Karpas-422 (cell line): ENCODE data around the gene PWWP2B. TPM values are rescaled to one million over a fixed set of nuclear protein-coding genes. Genes with fewer than 3 reads are reported as not detected.

Source experiments
- DNase-seq: peaks from one replicate; pipeline ENCODE4 v3.0.0-alpha.2; 2015
- H2AFZ ChIP-seq: fragments of 200-600 bp; sonication (generic); 2 replicates; pipeline ENCODE4 v1.6.1; 2014; ENCODE audit warnings: antibody characterized with exemption, low read length, mixed read lengths
- H3K27ac ChIP-seq: fragments of 200-600 bp; sonication (generic); 2 replicates; pipeline ENCODE4 v1.5.1; 2014; ENCODE audit warnings: mild to moderate bottlenecking, low read length, moderate library complexity
- H3K27me3 ChIP-seq: fragments of 200-600 bp; sonication (generic); 2 replicates; pipeline ENCODE4 v1.6.1; 2014; ENCODE audit warnings: low read length, mixed read lengths
- H3K36me3 ChIP-seq: fragments of 200-600 bp; sonication (generic); 2 replicates; pipeline ENCODE4 v1.6.1; 2014; ENCODE audit warnings: low read length, mixed read lengths; ENCODE audit not compliant: insufficient read depth
- H3K4me1 ChIP-seq: fragments of 200-600 bp; sonication (generic); 2 replicates; pipeline ENCODE4 v1.6.1; 2014; ENCODE audit warnings: mild to moderate bottlenecking, low read length, mixed read lengths
- H3K4me2 ChIP-seq: fragments of 200-600 bp; sonication (generic); 2 replicates; pipeline ENCODE4 v1.6.1; 2014; ENCODE audit warnings: low read length, low read depth, mild to moderate bottlenecking; ENCODE audit not compliant: poor library complexity, severe bottlenecking
- H3K4me3 ChIP-seq: fragments of 200-600 bp; sonication (generic); 2 replicates; pipeline ENCODE4 v1.5.1; 2014; ENCODE audit warnings: mild to moderate bottlenecking, antibody characterized with exemption, low read length, mixed read lengths
- H3K79me2 ChIP-seq: fragments of 200-600 bp; sonication (generic); 2 replicates; pipeline ENCODE4 v1.6.1; 2014; ENCODE audit warnings: mild to moderate bottlenecking, low read length, mixed read lengths
- H3K9ac ChIP-seq: fragments of 200-600 bp; sonication (generic); 2 replicates; pipeline ENCODE4 v1.6.0; 2014; ENCODE audit warnings: low read length
- H3K9me2 ChIP-seq: fragments of 200-600 bp; sonication (generic), shearing (Covaris generic); replicated peaks from 2 replicates; pipeline ENCODE4 v1.6.0; 2014; ENCODE audit warnings: mild to moderate bottlenecking, low read length, moderate library complexity; ENCODE audit not compliant: insufficient read depth
- H3K9me3 ChIP-seq: fragments of 300-700, 200-600 bp; sonication (generic); 2 replicates; pipeline ENCODE4 v1.6.1; 2014; ENCODE audit warnings: low read length, mixed read lengths
- H4K20me1 ChIP-seq: fragments of 200-600 bp; sonication (generic); 2 replicates; pipeline ENCODE4 v1.6.1; 2014; ENCODE audit warnings: mild to moderate bottlenecking, antibody characterized with exemption, low read length, low read depth; ENCODE audit not compliant: insufficient read depth
- total RNA-seq: library from RNA; depleted of rRNA; stranded (reverse); fragments of >200 nt; shearing (Covaris generic); gene quantifications from 2 replicates; pipeline ENCODE4 v1.2.3, GENCODE V29; 2014; ENCODE audit warnings: low replicate concordance

Gene PWWP2B
- total RNA-seq, 1 experiment from 2014 or later: 1.4 TPM

GRCh38 chr10:132447446-132448247 lies 50.6 kb downstream of the PWWP2B start:
- Histone ChIP-seq H3K79me2 (no peaks in the 10 kb centered on the region), H3K9ac (peak overlapping the region; percentile 64), H3K27ac (peak overlapping the region; percentile 62), H2AFZ (no peak overlapping the region), H3K27me3 (no peaks in the 10 kb centered on the region), H3K9me3 (no peaks in the 10 kb centered on the region), H4K20me1 (no peaks in the 10 kb centered on the region), H3K4me3 (peak overlapping the region; percentile 36; the same call in 1 of the 2 replicates), H3K4me2 (peak overlapping the region; percentile 45), H3K4me1 (peaks cover 35% of the 10 kb centered on the region), H3K36me3 (no peaks in the 10 kb centered on the region), H3K9me2 (no peaks in the 10 kb centered on the region)
- DNase-seq: no peak

DNA sequence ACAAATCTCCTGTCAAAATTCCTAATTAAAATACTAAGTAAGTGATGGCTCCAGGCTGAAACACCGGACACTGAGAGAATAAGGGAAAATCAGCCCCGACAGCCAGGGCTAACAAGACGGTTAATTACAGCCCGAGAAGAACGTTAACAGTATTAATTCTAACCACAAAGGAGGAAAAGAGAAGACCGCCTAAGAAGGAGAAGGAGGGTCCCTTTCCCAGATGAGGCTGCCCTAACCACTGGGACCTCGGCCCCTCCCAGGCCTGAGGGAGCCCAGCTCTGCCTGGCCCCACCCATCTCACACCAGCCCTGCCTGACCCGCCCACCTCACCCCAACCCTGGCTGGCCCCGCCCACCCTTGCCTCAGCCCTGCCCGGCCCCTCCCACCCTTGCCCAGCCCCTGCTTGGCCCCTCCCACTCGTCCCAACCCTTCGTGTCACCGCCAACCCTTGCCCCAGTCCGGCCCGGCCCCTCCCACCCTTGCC lies 51.3 kb downstream of the PWWP2B start:
- no peak overlapping the region for H2AFZ ChIP-seq
- DNase-seq: peak; percentile 81
- H4K20me1 ChIP-seq: no peaks in the 10 kb centered on the region

GRCh38 chr10:132449051-132449810 lies 52.2 kb downstream of the PWWP2B start:
- Histone ChIP-seq H2AFZ (no peak overlapping the region), H3K36me3 (no peaks in the 10 kb centered on the region), H3K9me3 (no peaks in the 10 kb centered on the region), H4K20me1 (no peaks in the 10 kb centered on the region), H3K4me2 (no peak overlapping the region), H3K79me2 (no peaks in the 10 kb centered on the region), H3K4me3 (no peak overlapping the region), H3K27ac (no peak overlapping the region), H3K4me1 (peaks cover 42% of the 10 kb centered on the region), H3K27me3 (no peaks in the 10 kb centered on the region), H3K9me2 (no peaks in the 10 kb centered on the region), H3K9ac (no peak overlapping the region)
- DNase-seq: peak; percentile 76

More for the DNA sequence above, 51.3 kb downstream of the PWWP2B start:
- no peak overlapping the region for H3K9ac ChIP-seq
- no peaks in the 10 kb centered on the region for H3K9me3 ChIP-seq
- peaks cover 40% of the 10 kb centered on the region for H3K4me1 ChIP-seq
- peak overlapping the region; percentile 19 for H3K4me2 ChIP-seq
- no peaks in the 10 kb centered on the region for H3K36me3 ChIP-seq
- no peaks in the 10 kb centered on the region for H3K9me2 ChIP-seq
- H3K27ac ChIP-seq: no peak overlapping the region; the same call in 1 of the 2 replicates
- no peaks in the 10 kb centered on the region for H3K27me3 ChIP-seq
- no peaks in the 10 kb centered on the region for H3K79me2 ChIP-seq
- no peak overlapping the region for H3K4me3 ChIP-seq

DNA sequence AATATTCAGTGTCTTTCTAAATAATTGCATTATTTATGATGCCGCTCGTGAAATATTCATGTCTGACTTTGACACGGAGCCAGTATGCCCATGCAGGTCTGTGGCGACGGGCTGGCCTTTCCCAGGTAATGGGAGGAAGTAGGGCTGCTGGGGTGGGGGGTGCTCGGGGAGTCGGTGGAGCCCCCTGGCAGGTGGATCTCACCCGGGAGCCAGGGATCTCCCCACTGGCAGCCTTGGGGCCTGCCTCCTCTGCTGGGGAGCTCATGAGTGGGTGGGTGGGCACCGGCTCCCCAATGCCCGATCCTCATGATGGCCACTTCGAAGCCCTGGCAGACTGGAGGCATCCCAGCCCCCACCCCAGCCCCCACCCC lies 52.8 kb downstream of the PWWP2B start:
- Histone ChIP-seq H3K27ac (no peak overlapping the region), H3K4me1 (peaks cover 40% of the 10 kb centered on the region), H3K36me3 (no peaks in the 10 kb centered on the region), H2AFZ (no peak overlapping the region), H3K9me2 (no peaks in the 10 kb centered on the region), H3K9me3 (no peaks in the 10 kb centered on the region), H3K79me2 (no peaks in the 10 kb centered on the region), H3K4me2 (no peak overlapping the region), H3K9ac (no peak overlapping the region), H3K4me3 (no peak overlapping the region), H4K20me1 (no peaks in the 10 kb centered on the region), H3K27me3 (no peaks in the 10 kb centered on the region)
- no peak for DNase-seq

DNA sequence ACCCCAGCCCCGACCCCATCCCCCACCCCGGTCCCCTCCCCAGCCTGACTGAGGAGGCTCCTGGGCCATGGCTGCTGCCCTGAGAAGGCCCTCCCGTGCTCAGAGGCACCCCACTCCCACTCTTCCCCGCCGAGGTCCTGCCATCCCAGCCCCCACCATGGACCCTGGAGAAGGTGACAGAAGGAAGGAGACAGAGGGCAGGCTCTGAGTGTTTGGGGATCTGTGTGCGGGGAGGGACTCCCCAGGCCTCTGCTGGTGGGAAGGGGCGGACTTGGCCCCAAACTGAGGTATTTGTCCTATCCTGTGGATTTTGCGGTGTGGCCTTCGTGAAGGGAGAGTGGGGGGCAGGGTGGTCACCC lies 53.4 kb downstream of the PWWP2B start:
- Histone ChIP-seq H3K9me3 (no peaks in the 10 kb centered on the region), H3K79me2 (no peaks in the 10 kb centered on the region), H4K20me1 (no peaks in the 10 kb centered on the region), H3K4me2 (no peak overlapping the region), H3K4me1 (peaks cover 35% of the 10 kb centered on the region), H2AFZ (no peak overlapping the region), H3K9me2 (no peaks in the 10 kb centered on the region), H3K36me3 (no peaks in the 10 kb centered on the region), H3K27ac (no peak overlapping the region), H3K4me3 (no peak overlapping the region), H3K9ac (no peak overlapping the region), H3K27me3 (no peaks in the 10 kb centered on the region)
- DNase-seq: no peak

- no peaks in the 10 kb centered on the region for H3K36me3 ChIP-seq
- DNase-seq: no peak
- no peak overlapping the region for H3K9ac ChIP-seq
- H3K4me2 ChIP-seq: no peak overlapping the region
- no peaks in the 10 kb centered on the region for H4K20me1 ChIP-seq
- no peak overlapping the region for H3K27ac ChIP-seq
- H3K9me2 ChIP-seq: no peaks in the 10 kb centered on the region
- no peaks in the 10 kb centered on the region for H3K79me2 ChIP-seq
- H3K4me3 ChIP-seq: no peak overlapping the region
- peaks cover 35% of the 10 kb centered on the region for H3K4me1 ChIP-seq
- no peaks in the 10 kb centered on the region for H3K27me3 ChIP-seq
- no peaks in the 10 kb centered on the region for H3K9me3 ChIP-seq
- H2AFZ ChIP-seq: no peak overlapping the region
Observed at GRCh38 chr10:132450825-132451505, 54.0 kb downstream of the PWWP2B start.

DNA sequence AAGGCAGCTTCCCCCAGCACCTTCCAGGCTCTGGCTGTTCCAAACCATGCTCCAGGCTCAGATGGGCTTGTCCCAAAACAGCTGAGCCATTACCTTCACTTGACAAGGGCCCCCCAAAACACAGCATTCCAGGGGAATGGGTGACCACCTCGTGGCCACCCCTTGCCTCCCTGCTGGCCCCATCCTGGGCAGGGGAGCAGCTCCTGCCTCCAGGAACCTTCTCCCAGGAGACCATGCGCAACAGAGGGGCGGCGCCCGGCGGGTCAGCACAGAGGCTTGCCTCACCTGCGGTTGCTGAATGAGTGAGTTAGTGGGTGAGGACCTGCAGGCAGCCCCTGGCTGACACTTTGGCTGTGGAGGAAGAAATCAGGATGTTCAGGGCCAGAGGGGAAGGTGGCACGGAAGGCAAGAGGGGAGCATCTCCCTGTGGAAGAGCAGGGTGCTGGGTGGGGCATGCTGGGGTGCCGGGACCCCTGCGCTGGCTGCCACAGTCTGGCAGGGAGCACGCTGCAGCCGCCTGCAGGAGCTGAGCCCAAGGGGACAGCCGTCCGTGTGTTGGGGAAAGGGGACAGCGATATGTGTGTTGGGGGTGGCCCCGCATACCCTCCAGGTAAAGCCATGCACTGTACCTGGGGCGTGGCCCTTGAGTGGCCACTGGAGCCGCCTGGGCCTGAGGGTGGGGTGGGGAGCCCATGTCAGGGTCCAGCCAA lies 54.7 kb downstream of the PWWP2B start:
- no peaks in the 10 kb centered on the region for H3K27me3 ChIP-seq
- H3K9me3 ChIP-seq: no peaks in the 10 kb centered on the region
- H4K20me1 ChIP-seq: no peaks in the 10 kb centered on the region
- H3K79me2 ChIP-seq: no peaks in the 10 kb centered on the region
- DNase-seq: no peak
- no peak overlapping the region for H3K4me3 ChIP-seq
- no peak overlapping the region for H3K27ac ChIP-seq
- H3K9ac ChIP-seq: no peak overlapping the region
- H3K9me2 ChIP-seq: no peaks in the 10 kb centered on the region
- H3K4me1 ChIP-seq: peaks cover 30% of the 10 kb centered on the region
- H3K36me3 ChIP-seq: no peaks in the 10 kb centered on the region
- no peak overlapping the region for H3K4me2 ChIP-seq
- H2AFZ ChIP-seq: no peak overlapping the region
